Kidney tubule cell (primary cell): Measurements from ENCODE around the gene BAD.
A peak's percentile ranks its signal among the peaks of the same experiment; 100 is the strongest.
"Not testable (repeated sequence)": the region's sequence is repeated elsewhere in the genome, so short reads cannot be mapped to it uniquely, and the experiment has no call there.

Experiments used
- DNase-seq: peaks from one replicate; pipeline ENCODE4 v3.0.0-alpha.2; 2018; ENCODE audit warnings: low spot score

Gene BAD

GRCh38 chr11:64284048-64284961 lies at the start of gene BAD:
BAD (minus strand) TSS chr11:64284665; CDS start chr11:64284368, 297 bp downstream.
- peak; percentile 93 for DNase-seq

- no peak for DNase-seq
These were observed 49.1 kb upstream of the BAD start for GRCh38 chr11:64333556-64333955.

GRCh38 chr11:64331569-64332371 lies 47.3 kb upstream of the BAD start:
- DNase-seq = peak; percentile 97

- no peak for DNase-seq
These were observed 46.4 kb upstream of the BAD start for GRCh38 chr11:64330888-64331287.

GRCh38 chr11:64327993-64328392 lies 43.5 kb upstream of the BAD start:
- DNase-seq = no peak

GRCh38 chr11:64327375-64327774 lies 42.9 kb upstream of the BAD start:
- DNase-seq = no peak

GRCh38 chr11:64324692-64325469 lies 40.4 kb upstream of the BAD start:
- DNase-seq = no peak

- not testable (repeated sequence) for DNase-seq
These were observed 39.5 kb upstream of the BAD start for GRCh38 chr11:64323984-64324383.

GRCh38 chr11:64323373-64323772 lies 38.9 kb upstream of the BAD start:
- DNase-seq = no peak

GRCh38 chr11:64322925-64323260 lies 38.4 kb upstream of the BAD start:
- no peak for DNase-seq

- DNase-seq = peak; percentile 63
These were observed 37.1 kb upstream of the BAD start for GRCh38 chr11:64321533-64321932.

- no peak for DNase-seq
These were observed 36.6 kb upstream of the BAD start for GRCh38 chr11:64321026-64321425.

- DNase-seq = no peak
These were observed 36.1 kb upstream of the BAD start for GRCh38 chr11:64320556-64320955.

- DNase-seq = no peak
These were observed 34.6 kb upstream of the BAD start for GRCh38 chr11:64318766-64319761.

- peak; percentile 98 for DNase-seq
These were observed 33.7 kb upstream of the BAD start, which contains the start of gene PRDX5 for GRCh38 chr11:64317961-64318765. PRDX5 (plus strand) TSS chr11:64318121; CDS start chr11:64318216, 95 bp downstream.

- peak; percentile 100 for DNase-seq
These were observed 33.0 kb upstream of the BAD start, which contains the start of gene TRMT112 for GRCh38 chr11:64317325-64317960. TRMT112 (minus strand) TSS chr11:64317559; CDS start chr11:64317526, 33 bp downstream.

GRCh38 chr11:64316672-64317324 lies 32.3 kb upstream of the BAD start:
- DNase-seq = peak; percentile 66

GRCh38 chr11:64315667-64316526 lies 31.4 kb upstream of the BAD start:
- not testable (repeated sequence) for DNase-seq
